ENCODE results near the gene ENPP3. TPM values are rescaled to one million over a fixed set of nuclear protein-coding genes. Genes with fewer than 3 reads are reported as not detected.

The ENPP3 gene
- total RNA-seq, 1 experiment from 2014 or later, result 0.15 TPM

DNA sequence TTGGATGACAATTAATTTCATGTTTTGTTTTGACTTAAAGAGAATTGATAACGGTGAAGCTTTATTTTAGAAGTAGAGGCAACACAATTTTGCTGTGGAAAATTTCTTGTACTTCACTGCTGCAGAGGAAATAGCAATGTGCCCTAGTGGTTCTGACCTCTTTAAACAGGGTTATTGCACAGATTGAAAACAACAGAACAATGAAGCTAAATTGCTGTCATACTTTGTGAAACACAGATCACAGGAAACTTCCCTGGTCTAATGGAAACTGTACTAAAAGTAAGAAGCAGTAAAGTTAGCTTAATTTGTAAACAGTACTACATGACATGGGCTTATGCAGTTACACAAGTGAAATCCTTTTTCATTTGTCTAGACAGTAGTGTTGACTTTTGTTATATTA, 32.8 kb downstream of the ENPP3 start:
- no peak overlapping the region for H3K4me2 ChIP-seq (ENCODE audit: insufficient read depth, insufficient read length, low read length)
- no peak overlapping the region for H2BK20ac ChIP-seq (ENCODE audit: low read depth, low read length, poor library complexity, severe bottlenecking)
- Mint-ChIP-seq H3K9me3 (no peaks in the 10 kb centered on the region), H3K27ac (no peak overlapping the region), H3K27me3 (ENCODE audit: low read depth) (peaks cover 8% of the 10 kb centered on the region), H3K4me1 (no peaks in the 10 kb centered on the region), H3K4me3 (no peak overlapping the region), H3K36me3 (ENCODE audit: insufficient read depth in 1 of 3, low read depth in 3 of 3) (no peaks in the 10 kb centered on the region)
- no peak overlapping the region for H4K5ac ChIP-seq (ENCODE audit: insufficient read length, low read depth, low read length)
- no peak overlapping the region for H2BK12ac ChIP-seq (ENCODE audit: insufficient read length, low read depth, low read length)
- no peak overlapping the region for H3K9ac ChIP-seq (ENCODE audit: extremely low read depth, insufficient read length, low read length)
- H4K8ac ChIP-seq (replicated peaks; ENCODE audit: insufficient read length, low read depth, low read length), result no peak overlapping the region
- no peaks in the 10 kb centered on the region for H3K79me2 ChIP-seq (ENCODE audit: insufficient read depth, low read length)
- H3K23me2 ChIP-seq (ENCODE audit: insufficient read length, low read depth, low read length, poor library complexity, severe bottlenecking), result no peaks in the 10 kb centered on the region
- H4K91ac ChIP-seq (ENCODE audit: insufficient read length, low read depth, low read length), result no peak overlapping the region
- DNase-seq, result no peak
- TF ChIP-seq, protein P1, sequence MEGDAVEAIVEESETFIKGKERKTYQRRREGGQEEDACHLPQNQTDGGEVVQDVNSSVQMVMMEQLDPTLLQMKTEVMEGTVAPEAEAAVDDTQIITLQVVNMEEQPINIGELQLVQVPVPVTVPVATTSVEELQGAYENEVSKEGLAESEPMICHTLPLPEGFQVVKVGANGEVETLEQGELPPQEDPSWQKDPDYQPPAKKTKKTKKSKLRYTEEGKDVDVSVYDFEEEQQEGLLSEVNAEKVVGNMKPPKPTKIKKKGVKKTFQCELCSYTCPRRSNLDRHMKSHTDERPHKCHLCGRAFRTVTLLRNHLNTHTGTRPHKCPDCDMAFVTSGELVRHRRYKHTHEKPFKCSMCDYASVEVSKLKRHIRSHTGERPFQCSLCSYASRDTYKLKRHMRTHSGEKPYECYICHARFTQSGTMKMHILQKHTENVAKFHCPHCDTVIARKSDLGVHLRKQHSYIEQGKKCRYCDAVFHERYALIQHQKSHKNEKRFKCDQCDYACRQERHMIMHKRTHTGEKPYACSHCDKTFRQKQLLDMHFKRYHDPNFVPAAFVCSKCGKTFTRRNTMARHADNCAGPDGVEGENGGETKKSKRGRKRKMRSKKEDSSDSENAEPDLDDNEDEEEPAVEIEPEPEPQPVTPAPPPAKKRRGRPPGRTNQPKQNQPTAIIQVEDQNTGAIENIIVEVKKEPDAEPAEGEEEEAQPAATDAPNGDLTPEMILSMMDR (conservative IDR thresholded peaks at IDR 0.05), result no peak
- H3K4me1 ChIP-seq (ENCODE audit: insufficient read depth, low read length), result no peaks in the 10 kb centered on the region
- no peak overlapping the region for H3K23ac ChIP-seq (ENCODE audit: insufficient read length, low read depth, low read length)
- no peak overlapping the region for H3K56ac ChIP-seq (ENCODE audit: insufficient read length, low read depth, low read length)
- no peak overlapping the region for H3K14ac ChIP-seq (ENCODE audit: insufficient read depth, low read length)
- no peaks in the 10 kb centered on the region for H3K9me3 ChIP-seq (ENCODE audit: control insufficient read depth, low read depth, low read length)
- no peak overlapping the region for H2AFZ ChIP-seq (ENCODE audit: low read length)
- H2BK120ac ChIP-seq (ENCODE audit: low read depth, low read length, poor library complexity, severe bottlenecking), result no peak overlapping the region
- no peak overlapping the region for H2BK5ac ChIP-seq (ENCODE audit: insufficient read length, low read length)
- H3K4ac ChIP-seq (ENCODE audit: low read depth, low read length), result no peak overlapping the region
- H4K20me1 ChIP-seq (ENCODE audit: control insufficient read depth, insufficient read depth, insufficient read length), result no peaks in the 10 kb centered on the region
- H3K27ac ChIP-seq (ENCODE audit: insufficient read length, low read depth, low read length), result no peak overlapping the region
- no peaks in the 10 kb centered on the region for H3K79me1 ChIP-seq (ENCODE audit: insufficient read depth, low read depth, low read length, poor library complexity, severe bottlenecking)
- no CpG with 5 or more reads among the region's 1 CpG for WGBS (ENCODE audit: extremely low coverage, insufficient read length, low lambda C conversion rate)
- H3K27me3 ChIP-seq (ENCODE audit: insufficient read depth, low read length), result no peaks in the 10 kb centered on the region
- no peak overlapping the region for H3T11ph ChIP-seq (ENCODE audit: low read length)
- no peak overlapping the region for H2AK5ac ChIP-seq (ENCODE audit: insufficient read length, low read length)
- no peak overlapping the region for H2BK15ac ChIP-seq (ENCODE audit: low read depth, low read length)
- H3K18ac ChIP-seq (ENCODE audit: insufficient read length, low read depth, low read length), result no peak overlapping the region

Measured in H9 (cell line).